HFFc6 (cell line): ENCODE results near the gene SPA17. TPM values are rescaled to one million over a fixed set of nuclear protein-coding genes. Genes with fewer than 3 reads are reported as not detected.

Experiments used
- DNase-seq: peaks from one replicate; pipeline ENCODE4 v3.0.0-alpha.2; 2018
- H3K27ac Mint-ChIP-seq: 2 replicates; pipeline ENCODE4 v1.8.0; 2020; ENCODE audit warnings: mild to moderate bottlenecking, mixed read lengths
- H3K27me3 Mint-ChIP-seq: 2 replicates; pipeline ENCODE4 v1.8.0; 2021; ENCODE audit warnings: mild to moderate bottlenecking, moderate library complexity, mixed read lengths; ENCODE audit not compliant: insufficient read depth
- H3K36me3 Mint-ChIP-seq: 2 replicates; pipeline ENCODE4 v1.8.0; 2021; ENCODE audit warnings: low read depth, mixed read lengths
- H3K4me1 Mint-ChIP-seq: 2 replicates; pipeline ENCODE4 v1.8.0; 2020; ENCODE audit warnings: low read depth, mixed read lengths
- H3K4me3 Mint-ChIP-seq: 2 replicates; pipeline ENCODE4 v1.8.0; 2020; ENCODE audit warnings: mild to moderate bottlenecking, moderate library complexity, mixed read lengths
- H3K9me3 Mint-ChIP-seq: 2 replicates; pipeline ENCODE4 v1.8.0; 2020; ENCODE audit warnings: mild to moderate bottlenecking, mixed read lengths
- total RNA-seq, 6 experiments: library from RNA; stranded (reverse); fragmentation: NEBNext Ultra II Directional; extraction: Animal tissue kit (Norgen Biotek cat#: 25700); gene quantifications; 2 replicates in 1 of 6; 3 replicates in 5 of 6; pipeline ENCODE4 v1.2.3, GENCODE V29; 2021
- TF ChIP-seq, protein P1 (sequence below): fragments of 200-600 bp; sonication (generic); IDR thresholded peaks from 2 replicates; pipeline ENCODE4 v1.5.0; 2021; ENCODE audit warnings: antibody characterized with exemption, mild to moderate bottlenecking

The SPA17 gene
- total RNA-seq, 6 experiments from 2014 or later = 5.0 to 10.2 (median 9.1) TPM

DNA sequence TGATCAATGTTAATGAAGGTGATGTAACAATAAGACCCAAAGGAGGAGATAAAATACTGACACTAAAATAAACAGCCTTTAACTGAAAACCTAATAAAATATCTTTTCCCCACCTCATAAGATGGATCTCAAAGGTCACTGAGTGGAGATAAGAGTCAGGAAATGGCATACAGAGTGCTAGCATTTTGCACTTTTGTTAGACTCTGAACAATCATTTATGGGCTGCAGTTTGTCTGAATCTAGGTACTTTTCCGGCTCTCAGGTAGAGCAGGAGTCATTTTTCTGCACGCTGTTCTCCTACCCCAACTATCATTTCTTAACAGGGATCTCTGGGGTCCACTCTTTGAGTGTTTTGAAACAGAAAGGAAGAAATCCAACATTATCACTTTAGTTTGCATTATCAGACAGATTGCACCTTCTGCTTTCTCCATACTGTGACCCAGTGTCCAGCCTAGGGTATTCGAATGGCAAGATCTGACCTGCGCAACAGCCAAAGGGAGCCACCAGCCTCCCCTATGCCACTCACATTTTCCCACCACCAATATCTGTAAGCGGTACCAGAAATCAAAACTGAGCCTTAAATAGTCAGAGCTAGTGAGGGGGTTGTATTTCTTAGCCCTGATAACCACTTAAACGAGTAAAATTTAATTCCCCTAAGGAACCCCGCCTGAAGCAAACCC is 1.0 kb upstream of the SPA17 start:
- peaks cover 4% of the 10 kb centered on the region; the same call in 1 of the 2 replicates for H3K27me3 Mint-ChIP-seq
- H3K9me3 Mint-ChIP-seq = no peaks in the 10 kb centered on the region
- no peak overlapping the region; the same call in 1 of the 2 replicates for H3K27ac Mint-ChIP-seq
- H3K36me3 Mint-ChIP-seq = no peaks in the 10 kb centered on the region; the same call in 1 of the 2 replicates
- no peak for DNase-seq
- peaks cover 39% of the 10 kb centered on the region for H3K4me1 Mint-ChIP-seq
- TF ChIP-seq, protein P1, sequence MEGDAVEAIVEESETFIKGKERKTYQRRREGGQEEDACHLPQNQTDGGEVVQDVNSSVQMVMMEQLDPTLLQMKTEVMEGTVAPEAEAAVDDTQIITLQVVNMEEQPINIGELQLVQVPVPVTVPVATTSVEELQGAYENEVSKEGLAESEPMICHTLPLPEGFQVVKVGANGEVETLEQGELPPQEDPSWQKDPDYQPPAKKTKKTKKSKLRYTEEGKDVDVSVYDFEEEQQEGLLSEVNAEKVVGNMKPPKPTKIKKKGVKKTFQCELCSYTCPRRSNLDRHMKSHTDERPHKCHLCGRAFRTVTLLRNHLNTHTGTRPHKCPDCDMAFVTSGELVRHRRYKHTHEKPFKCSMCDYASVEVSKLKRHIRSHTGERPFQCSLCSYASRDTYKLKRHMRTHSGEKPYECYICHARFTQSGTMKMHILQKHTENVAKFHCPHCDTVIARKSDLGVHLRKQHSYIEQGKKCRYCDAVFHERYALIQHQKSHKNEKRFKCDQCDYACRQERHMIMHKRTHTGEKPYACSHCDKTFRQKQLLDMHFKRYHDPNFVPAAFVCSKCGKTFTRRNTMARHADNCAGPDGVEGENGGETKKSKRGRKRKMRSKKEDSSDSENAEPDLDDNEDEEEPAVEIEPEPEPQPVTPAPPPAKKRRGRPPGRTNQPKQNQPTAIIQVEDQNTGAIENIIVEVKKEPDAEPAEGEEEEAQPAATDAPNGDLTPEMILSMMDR = no peak
- peak overlapping the region; percentile 96 for H3K4me3 Mint-ChIP-seq

DNA sequence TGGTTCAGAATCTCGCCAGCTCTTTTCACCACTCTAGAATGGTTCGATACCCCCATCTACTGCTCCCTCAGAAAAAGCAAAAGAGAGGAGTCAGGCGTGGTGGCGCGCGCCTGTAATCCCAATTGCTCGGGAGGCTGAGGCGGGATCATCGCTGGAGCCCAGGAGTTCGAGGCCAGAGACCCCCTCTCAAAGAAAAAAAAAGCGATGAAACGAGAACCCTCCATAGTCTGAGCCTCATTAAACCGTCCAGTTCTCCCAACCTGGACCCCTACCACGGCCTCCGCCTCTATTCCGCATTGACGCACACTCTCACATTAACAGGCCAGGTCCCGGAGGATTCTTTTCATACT is 439 bp downstream of the SPA17 start:
- DNase-seq = no peak
- H3K27ac Mint-ChIP-seq = peak overlapping the region; percentile 99
- peaks cover 39% of the 10 kb centered on the region for H3K4me1 Mint-ChIP-seq
- H3K36me3 Mint-ChIP-seq = no peaks in the 10 kb centered on the region; the same call in 1 of the 2 replicates
- TF ChIP-seq, protein P1 = no peak
- H3K4me3 Mint-ChIP-seq = peak overlapping the region; percentile 96
- no peaks in the 10 kb centered on the region for H3K9me3 Mint-ChIP-seq
- H3K27me3 Mint-ChIP-seq = peaks cover 4% of the 10 kb centered on the region; the same call in 1 of the 2 replicates

DNA sequence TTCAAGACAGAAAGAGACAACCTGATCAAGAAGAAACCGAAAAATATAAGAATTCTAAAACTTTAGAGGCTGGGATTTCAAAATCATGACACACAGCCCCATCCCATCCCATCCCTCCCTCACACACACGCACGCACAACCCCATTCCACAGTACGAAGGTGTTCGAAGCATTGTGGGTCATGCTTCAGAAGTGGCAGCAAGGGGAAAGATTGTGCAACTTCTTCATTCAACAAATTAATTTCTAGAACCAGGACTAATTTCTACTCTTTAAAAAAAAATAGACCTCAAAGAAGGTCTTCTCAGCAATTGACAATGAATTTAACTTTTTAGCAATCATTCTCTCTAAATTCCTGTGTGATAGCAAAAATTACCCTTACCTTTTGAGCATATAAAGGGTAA is 867 bp downstream of the SPA17 start:
- TF ChIP-seq, protein P1 = no peak
- peaks cover 39% of the 10 kb centered on the region for H3K4me1 Mint-ChIP-seq
- H3K4me3 Mint-ChIP-seq = peak overlapping the region; percentile 96
- no peaks in the 10 kb centered on the region; the same call in 1 of the 2 replicates for H3K36me3 Mint-ChIP-seq
- H3K27me3 Mint-ChIP-seq = peaks cover 4% of the 10 kb centered on the region; the same call in 1 of the 2 replicates
- H3K9me3 Mint-ChIP-seq = no peaks in the 10 kb centered on the region
- H3K27ac Mint-ChIP-seq = peak overlapping the region; percentile 99
- no peak for DNase-seq

DNA sequence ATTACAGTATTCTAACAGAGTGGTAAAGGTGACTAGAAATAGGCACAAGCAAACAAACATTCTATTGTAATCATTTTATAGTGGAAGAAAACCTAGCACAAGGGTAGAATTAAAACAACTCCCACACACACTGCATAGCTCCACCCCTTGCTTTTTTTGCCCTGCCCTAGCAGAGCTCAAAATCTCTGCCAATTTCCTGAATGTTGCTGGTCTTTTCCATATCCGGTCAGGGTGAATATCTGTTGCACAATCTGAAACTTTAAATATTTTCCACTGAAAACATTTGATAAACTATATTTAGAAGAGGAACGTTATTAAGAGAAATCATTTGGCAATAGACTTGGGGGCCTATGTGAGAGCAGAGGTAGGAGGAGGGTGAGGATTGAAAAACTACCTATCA is 2.7 kb downstream of the SPA17 start:
- H3K4me3 Mint-ChIP-seq = peak overlapping the region; percentile 19; the same call in 1 of the 2 replicates
- no peaks in the 10 kb centered on the region for H3K9me3 Mint-ChIP-seq
- peaks cover 4% of the 10 kb centered on the region; the same call in 1 of the 2 replicates for H3K27me3 Mint-ChIP-seq
- TF ChIP-seq, protein P1 = no peak
- DNase-seq = peak; percentile 38
- H3K36me3 Mint-ChIP-seq = no peaks in the 10 kb centered on the region; the same call in 1 of the 2 replicates
- peaks cover 39% of the 10 kb centered on the region for H3K4me1 Mint-ChIP-seq
- H3K27ac Mint-ChIP-seq = peak overlapping the region; percentile 51

DNA sequence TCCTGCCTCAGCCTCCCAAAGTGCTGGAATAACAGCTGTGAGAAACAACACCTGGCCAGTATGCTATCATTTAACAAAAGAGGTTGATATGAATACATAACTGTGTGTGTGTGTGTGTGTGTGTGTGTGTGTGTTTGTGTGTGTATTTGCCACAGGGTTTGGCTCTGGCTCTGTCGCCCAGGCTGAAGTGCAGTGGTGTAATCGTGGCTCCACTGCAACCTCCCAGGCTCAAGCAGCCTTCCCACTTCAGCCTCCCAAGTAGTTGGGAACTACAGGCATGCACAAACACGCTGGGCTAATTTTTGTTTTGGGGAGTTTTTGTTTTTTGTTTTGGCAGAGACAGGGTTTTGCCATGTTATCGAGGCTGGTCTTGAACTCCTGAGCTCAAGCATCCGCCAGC is 4.7 kb downstream of the SPA17 start:
- DNase-seq = no peak
- H3K4me3 Mint-ChIP-seq = no peak overlapping the region
- peaks cover 28% of the 10 kb centered on the region for H3K4me1 Mint-ChIP-seq
- H3K27ac Mint-ChIP-seq = no peak overlapping the region
- TF ChIP-seq, protein P1 = no peak
- H3K9me3 Mint-ChIP-seq = peaks cover 14% of the 10 kb centered on the region; the same call in 1 of the 2 replicates
- peaks cover 4% of the 10 kb centered on the region for H3K27me3 Mint-ChIP-seq
- H3K36me3 Mint-ChIP-seq = peaks cover 15% of the 10 kb centered on the region
